Mucosa of stomach (tissue), 1 donor: ENCODE results near the gene CCKAR.

ENCODE experiments used
- H3K27me3 ChIP-seq: one replicate; pipeline ENCODE4 v1.7.0; 2013; ENCODE audit warnings: mild to moderate bottlenecking, low read length; ENCODE audit not compliant: control insufficient read depth, insufficient read depth
- H3K36me3 ChIP-seq: one replicate; pipeline ENCODE4 v1.7.0; 2013; ENCODE audit warnings: low read length; ENCODE audit not compliant: control insufficient read depth, insufficient read depth
- H3K4me1 ChIP-seq: one replicate; pipeline ENCODE4 v1.7.0; 2013; ENCODE audit warnings: mild to moderate bottlenecking, low read length; ENCODE audit not compliant: control insufficient read depth, insufficient read depth
- H3K4me3 ChIP-seq: one replicate; pipeline ENCODE4 v1.7.0; 2013; ENCODE audit warnings: low read length
- H3K9ac ChIP-seq: one replicate; pipeline ENCODE4 v1.7.0; 2013; ENCODE audit warnings: mild to moderate bottlenecking, low read length, moderate library complexity
- H3K9me3 ChIP-seq: one replicate; pipeline ENCODE4 v1.7.0; 2013; ENCODE audit warnings: mild to moderate bottlenecking, low read length, moderate library complexity; ENCODE audit not compliant: control insufficient read depth
- donor health status: Pancreatic carcinoma.

The CCKAR gene

GRCh38 chr4:26452565-26453531 lies 37.4 kb downstream of the CCKAR start:
- Histone ChIP-seq H3K4me3 (no peak overlapping the region), H3K4me1 (peaks cover 15% of the 10 kb centered on the region), H3K36me3 (no peaks in the 10 kb centered on the region), H3K9ac (no peak overlapping the region), H3K9me3 (no peaks in the 10 kb centered on the region), H3K27me3 (no peaks in the 10 kb centered on the region)

DNA sequence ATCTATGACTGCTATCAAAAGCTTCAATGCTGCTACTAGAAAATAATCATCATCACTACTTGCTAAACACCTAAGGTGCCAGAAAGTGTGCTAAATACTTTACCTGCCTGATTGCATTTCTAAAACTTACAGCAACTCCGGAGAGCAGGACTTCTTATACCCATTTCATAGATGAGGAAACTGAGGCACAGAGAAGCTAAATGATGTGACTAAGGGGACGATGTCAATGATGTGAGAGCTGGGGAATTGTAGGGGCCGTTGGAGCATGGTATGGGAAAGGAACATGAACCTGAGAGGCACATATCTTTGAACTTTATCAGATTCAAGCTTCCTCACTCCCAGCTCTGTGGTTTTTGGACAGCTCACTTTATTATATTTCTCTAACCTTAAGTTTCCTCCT lies 38.7 kb downstream of the CCKAR start:
- Histone ChIP-seq H3K9ac (no peak overlapping the region), H3K36me3 (no peaks in the 10 kb centered on the region), H3K27me3 (no peaks in the 10 kb centered on the region), H3K4me1 (peaks cover 15% of the 10 kb centered on the region), H3K4me3 (no peak overlapping the region), H3K9me3 (no peaks in the 10 kb centered on the region)

DNA sequence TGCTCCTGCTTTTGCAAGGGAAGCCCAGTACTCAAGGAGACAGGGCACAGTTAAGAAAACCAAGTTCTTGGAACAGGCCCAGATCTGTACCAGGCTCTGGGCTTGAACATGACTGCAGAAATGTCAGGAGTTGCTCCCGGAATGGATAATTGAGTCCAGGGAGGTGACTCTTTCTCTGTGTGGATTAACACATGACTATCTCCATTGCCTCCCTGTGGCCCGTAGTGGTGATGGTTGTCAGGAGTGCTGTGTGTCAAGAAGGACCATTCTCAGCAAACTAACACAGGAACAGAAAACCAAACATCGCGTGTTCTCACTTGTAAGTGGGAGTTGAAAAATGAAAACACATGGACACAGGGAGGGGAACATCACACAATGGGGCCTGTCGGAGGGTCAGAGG lies 39.9 kb downstream of the CCKAR start:
- Histone ChIP-seq H3K36me3 (no peaks in the 10 kb centered on the region), H3K4me1 (peaks cover 15% of the 10 kb centered on the region), H3K9ac (no peak overlapping the region), H3K4me3 (no peak overlapping the region), H3K9me3 (no peaks in the 10 kb centered on the region), H3K27me3 (no peaks in the 10 kb centered on the region)

DNA sequence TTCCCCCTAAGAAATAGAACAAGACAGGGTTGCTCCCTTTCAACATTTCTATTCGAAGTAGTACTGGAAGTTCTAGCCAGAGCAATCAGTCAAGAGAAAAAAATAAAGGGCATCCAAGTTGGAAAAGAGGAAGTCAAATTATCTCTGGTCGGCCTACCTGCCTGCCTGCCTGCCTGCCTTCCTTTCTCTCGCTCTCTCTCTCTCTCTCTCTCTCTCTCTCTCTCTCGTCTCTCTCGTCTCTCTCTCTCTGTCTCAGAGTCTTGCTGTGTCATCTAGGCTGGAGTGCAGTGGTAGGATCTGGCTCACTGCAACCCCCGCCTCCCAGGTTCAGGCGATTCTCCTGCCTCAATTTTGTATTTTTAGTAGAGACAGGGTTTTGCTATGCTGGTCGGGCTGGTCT lies 42.9 kb downstream of the CCKAR start:
- Histone ChIP-seq H3K4me1 (peaks cover 9% of the 10 kb centered on the region), H3K9ac (no peak overlapping the region), H3K4me3 (no peak overlapping the region), H3K9me3 (no peaks in the 10 kb centered on the region), H3K36me3 (no peaks in the 10 kb centered on the region), H3K27me3 (no peaks in the 10 kb centered on the region)

GRCh38 chr4:26441771-26442170 lies 48.5 kb downstream of the CCKAR start:
- peaks cover 12% of the 10 kb centered on the region for H3K4me1 ChIP-seq
- no peaks in the 10 kb centered on the region for H3K9me3 ChIP-seq
- H3K4me3 ChIP-seq: no peak overlapping the region
- H3K36me3 ChIP-seq: no peaks in the 10 kb centered on the region
- H3K9ac ChIP-seq: no peak overlapping the region
- no peaks in the 10 kb centered on the region for H3K27me3 ChIP-seq

DNA sequence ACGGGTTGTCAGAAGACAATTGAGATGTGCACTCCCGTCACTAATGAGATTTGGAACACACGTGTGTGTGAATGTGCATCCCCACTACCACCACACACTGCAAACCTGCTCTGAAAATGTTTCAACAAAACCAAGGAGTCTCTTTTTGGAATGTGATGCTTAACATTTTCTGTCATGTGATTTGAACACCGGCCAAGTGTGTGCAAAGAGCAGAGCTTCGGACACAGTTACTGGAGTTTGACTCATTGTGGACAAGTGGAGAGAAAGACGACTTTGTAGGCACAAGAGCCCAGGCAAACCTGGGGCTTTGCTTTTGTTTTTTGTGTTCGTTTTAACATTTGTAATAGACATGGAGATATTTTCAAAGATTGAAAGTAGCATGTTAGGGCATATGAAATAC lies 49.2 kb downstream of the CCKAR start:
- Histone ChIP-seq H3K4me3 (no peak overlapping the region), H3K4me1 (peaks cover 12% of the 10 kb centered on the region), H3K36me3 (no peaks in the 10 kb centered on the region), H3K27me3 (no peaks in the 10 kb centered on the region), H3K9ac (no peak overlapping the region), H3K9me3 (no peaks in the 10 kb centered on the region)

GRCh38 chr4:26434030-26434639 lies 56.1 kb downstream of the CCKAR start:
- Histone ChIP-seq H3K36me3 (peaks cover 1% of the 10 kb centered on the region), H3K9me3 (no peaks in the 10 kb centered on the region), H3K9ac (no peak overlapping the region), H3K4me3 (no peak overlapping the region), H3K4me1 (no peaks in the 10 kb centered on the region), H3K27me3 (no peaks in the 10 kb centered on the region)

DNA sequence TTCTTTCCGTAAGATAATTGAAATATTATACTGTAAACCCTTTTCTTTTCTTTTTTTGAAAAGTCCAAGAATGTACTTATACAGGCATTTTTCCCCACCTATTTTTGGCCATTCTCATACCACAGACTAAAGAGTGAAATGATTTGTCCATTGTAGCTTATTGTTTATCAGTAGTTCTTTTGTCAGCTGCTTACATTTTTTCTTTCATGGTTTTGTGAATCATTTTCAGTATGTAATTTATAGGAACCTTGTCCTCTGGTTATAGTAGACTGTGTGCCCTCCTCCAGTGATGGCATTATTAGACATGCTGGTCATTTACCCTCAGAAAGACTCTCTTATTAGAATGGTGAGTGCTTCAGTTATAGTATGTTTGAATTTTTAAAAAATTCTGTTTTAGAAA lies 56.7 kb downstream of the CCKAR start:
- Histone ChIP-seq H3K4me3 (no peak overlapping the region), H3K36me3 (peaks cover 3% of the 10 kb centered on the region), H3K9ac (no peak overlapping the region), H3K27me3 (no peaks in the 10 kb centered on the region), H3K9me3 (no peaks in the 10 kb centered on the region), H3K4me1 (no peaks in the 10 kb centered on the region)

- no peaks in the 10 kb centered on the region for H3K27me3 ChIP-seq
- no peaks in the 10 kb centered on the region for H3K4me1 ChIP-seq
- no peaks in the 10 kb centered on the region for H3K9me3 ChIP-seq
- no peak overlapping the region for H3K4me3 ChIP-seq
- H3K36me3 ChIP-seq: peaks cover 3% of the 10 kb centered on the region
- H3K9ac ChIP-seq: no peak overlapping the region
Measured at GRCh38 chr4:26432419-26432818, 57.9 kb downstream of the CCKAR start.

- Histone ChIP-seq H3K27me3 (no peaks in the 10 kb centered on the region), H3K9ac (no peak overlapping the region), H3K36me3 (peaks cover 3% of the 10 kb centered on the region), H3K9me3 (no peaks in the 10 kb centered on the region), H3K4me3 (no peak overlapping the region), H3K4me1 (no peaks in the 10 kb centered on the region)
Measured at GRCh38 chr4:26431461-26432180, 58.7 kb downstream of the CCKAR start.
